GM19351 (cell line): ENCODE data around the gene KLF16.

Source experiments
- ATAC-seq: cut with Tn5 transposase; IDR thresholded peaks from one replicate; pipeline ENCODE4 v1.9.1; 2021; ENCODE audit warnings: mild to moderate bottlenecking, moderate library complexity; ENCODE audit not compliant: unreplicated experiment

KLF16 gene

GRCh38 chr19:1856698-1857603 lies 6.4 kb downstream of the KLF16 start:
- ATAC-seq: no peak

GRCh38 chr19:1856345-1856697 lies 7.1 kb downstream of the KLF16 start:
- ATAC-seq: no peak

GRCh38 chr19:1855828-1856255 lies 7.5 kb downstream of the KLF16 start:
- ATAC-seq: no peak

- peak; percentile 53 for ATAC-seq
Observed at GRCh38 chr19:1855040-1855827, 8.1 kb downstream of the KLF16 start.

DNA sequence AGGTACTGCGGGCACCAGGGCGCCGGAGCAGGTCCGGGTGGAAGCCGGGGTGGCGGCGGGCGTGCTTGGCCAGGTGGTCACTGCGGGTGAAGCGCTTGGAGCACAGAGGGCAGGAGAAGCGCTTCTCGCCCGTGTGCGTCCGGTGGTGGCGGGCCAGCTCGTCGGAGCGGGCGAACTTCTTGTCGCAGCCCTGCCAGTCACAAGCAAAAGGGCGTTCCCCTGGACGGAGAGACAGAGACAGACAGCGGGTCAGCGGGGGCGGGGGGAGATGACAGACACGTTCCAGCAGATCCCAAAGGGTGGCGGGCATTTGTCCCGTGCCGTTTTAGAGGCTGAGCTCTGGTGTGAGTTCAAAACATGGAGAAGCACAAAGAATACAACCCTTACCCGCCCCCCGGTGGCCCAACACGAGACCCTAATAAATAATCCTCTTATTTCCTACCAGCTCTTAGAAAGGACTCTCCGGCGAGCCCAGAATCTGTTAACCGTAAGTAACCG lies 8.8 kb downstream of the KLF16 start:
- no peak for ATAC-seq

- ATAC-seq: no peak
Observed at GRCh38 chr19:1854039-1854541, 9.3 kb downstream of the KLF16 start.

DNA sequence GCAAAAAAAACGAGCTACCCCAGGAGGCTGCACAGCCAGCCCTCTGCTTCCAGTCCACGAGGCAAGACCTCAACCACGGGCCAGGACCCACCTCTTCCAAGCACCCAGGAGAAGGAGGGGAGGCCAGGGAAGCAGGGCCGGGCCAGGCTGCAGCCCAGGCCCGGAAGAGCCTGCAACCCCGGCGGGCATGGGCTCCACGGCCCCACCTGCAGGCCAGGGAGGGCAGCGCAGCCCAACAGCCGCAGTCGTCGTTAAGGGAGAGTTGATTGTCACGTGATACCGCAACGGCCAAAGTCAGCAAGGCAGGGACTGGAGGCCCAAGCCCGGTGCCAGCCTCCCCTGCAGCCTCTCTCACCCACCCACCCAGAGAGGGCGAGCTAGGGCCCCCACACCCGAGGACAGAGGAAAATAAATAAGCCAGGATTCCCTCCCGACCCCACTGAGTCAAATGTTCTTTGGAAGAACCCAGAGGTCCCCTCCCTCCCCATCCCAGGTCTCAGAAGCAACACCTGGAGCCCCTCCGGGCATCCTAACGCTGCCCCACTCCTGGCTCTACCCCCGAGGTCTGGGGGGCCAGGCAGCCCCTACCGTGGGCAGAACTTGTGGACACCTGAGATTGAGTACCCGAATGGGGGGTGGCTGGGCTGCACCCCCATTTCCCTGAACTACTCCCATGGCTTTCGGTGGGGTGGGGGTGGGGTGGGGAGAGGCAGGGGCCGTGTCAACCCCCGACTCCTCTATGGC lies 9.9 kb downstream of the KLF16 start:
- ATAC-seq: no peak

- no peak for ATAC-seq
Observed at GRCh38 chr19:1852581-1853128, 10.7 kb downstream of the KLF16 start.

- no peak for ATAC-seq
Observed at GRCh38 chr19:1851654-1852580, 11.5 kb downstream of the KLF16 start.

DNA sequence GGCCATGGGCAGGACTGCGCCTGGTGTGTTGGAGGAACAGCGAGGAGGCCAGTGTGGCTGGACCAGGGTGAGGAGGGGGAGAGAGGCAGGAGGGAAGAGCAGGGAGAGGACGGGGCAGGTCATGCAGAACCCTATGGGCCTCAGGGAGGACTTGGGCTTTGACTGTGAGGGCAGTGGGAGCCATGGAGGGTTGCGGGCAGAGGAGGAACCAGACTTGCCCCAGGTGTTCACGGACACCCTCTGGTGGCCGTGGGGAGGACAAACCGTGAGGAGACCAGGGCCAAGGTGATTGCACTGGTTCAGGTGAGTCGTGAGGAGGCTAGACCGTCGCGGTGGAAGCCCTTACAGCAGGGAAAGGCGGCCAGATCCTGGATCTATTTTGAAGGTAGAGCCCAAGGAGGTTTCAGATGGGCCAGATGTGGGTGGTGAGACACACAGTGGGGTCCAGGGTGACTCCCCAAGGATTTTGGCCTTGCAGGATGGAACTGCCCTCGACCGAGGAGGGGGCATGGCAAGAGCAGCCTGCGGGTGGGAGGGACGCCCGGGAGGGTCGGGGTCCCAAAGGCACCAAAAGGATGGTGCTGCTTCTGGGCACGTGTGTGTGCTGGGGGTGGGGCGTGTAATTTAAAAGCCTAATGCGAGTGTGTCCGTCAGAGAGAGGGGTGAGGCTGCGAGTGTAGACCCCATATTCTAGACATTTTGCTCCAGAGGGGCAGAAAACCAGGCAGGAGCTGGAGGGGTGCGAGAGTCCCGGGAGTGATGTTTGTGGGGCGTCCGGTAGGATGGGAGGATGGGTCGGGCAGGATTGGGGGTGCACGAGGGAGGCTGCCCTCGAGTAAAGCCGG lies 12.3 kb downstream of the KLF16 start:
- ATAC-seq: no peak

- ATAC-seq: no peak
Observed at GRCh38 chr19:1849886-1850398, 13.4 kb downstream of the KLF16 start.

GRCh38 chr19:1849132-1849474 lies 14.3 kb downstream of the KLF16 start:
- ATAC-seq: no peak

DNA sequence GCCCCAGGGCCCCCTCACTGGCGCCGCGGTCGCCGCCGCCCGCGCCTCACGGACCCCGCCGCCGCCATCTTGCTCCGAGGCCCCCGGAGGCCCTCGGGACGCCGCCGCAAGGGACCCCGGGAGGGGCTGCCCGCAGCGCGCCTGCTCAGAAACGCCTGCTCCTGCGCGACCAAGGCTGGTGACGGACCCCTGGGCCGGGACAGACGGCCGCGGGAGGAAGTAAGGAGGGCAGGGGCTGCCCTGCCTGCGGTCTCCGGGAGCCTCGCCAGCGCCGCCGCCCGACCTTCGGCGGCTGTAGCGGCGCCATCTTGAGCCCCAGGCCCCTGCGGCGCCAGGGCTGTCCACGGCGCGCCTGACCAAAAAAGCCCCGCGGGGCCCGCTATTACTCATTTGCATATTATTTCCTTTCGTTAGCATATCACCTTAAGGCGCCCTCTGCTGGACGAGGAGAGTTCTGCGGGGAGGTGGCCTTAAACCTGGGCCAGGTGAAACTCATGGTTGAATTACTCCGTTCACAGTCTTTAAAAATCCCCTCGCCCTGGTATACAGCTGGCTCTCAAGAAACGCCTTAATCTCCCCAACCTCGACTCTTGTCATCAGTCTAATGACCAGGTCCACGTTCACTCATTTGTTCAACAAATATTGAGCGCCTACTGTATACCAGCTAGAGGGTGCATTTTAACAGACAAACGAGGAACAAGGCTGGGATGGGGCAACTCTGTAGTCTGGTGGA lies 14.8 kb downstream of the KLF16 start, which contains the start of gene REXO1:
REXO1 (minus strand) TSS at position 85 of the 733 bp plus-strand sequence. CDS start 125 bp downstream, outside the sequence.
- ATAC-seq: peak; percentile 70

- peak; percentile 41 for ATAC-seq
Observed at GRCh38 chr19:1847684-1848398, 15.5 kb downstream of the KLF16 start.

- no peak for ATAC-seq
Observed at GRCh38 chr19:1847348-1847683, 16.1 kb downstream of the KLF16 start.

- no peak for ATAC-seq
Observed at GRCh38 chr19:1846517-1847204, 16.7 kb downstream of the KLF16 start.

DNA sequence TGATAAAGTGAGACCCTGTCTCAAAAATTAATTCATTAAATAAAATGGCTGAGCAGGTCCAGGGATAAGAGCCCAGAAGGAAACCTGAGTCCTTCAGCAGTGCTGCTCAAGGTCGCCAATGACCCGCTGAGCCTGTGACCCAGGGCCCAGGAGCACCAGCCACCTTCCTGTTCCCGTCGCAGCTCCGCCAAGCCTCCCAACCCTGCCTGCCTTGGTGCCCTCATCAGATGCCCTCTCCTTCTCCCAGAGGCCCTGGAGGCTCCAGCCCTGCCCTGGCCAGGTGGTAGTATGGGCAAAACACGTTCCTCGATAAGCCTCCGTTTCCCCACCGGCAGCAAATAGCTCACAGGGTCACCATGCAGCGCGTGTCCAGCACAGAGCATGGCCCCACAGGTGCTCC lies 17.7 kb downstream of the KLF16 start:
- ATAC-seq: no peak
